ENCODE results near the gene CCM2.
A peak's percentile ranks its signal among the peaks of the same experiment; 100 is the strongest.
"Not testable (repeated sequence)": the region's sequence is repeated elsewhere in the genome, so short reads cannot be mapped to it uniquely, and the experiment has no call there.

Gene CCM2

GRCh38 chr7:44987996-44988395 lies 12.0 kb upstream of the CCM2 start:
- no peak for DNase-seq (ENCODE audit: low read depth)
- TF ChIP-seq CTCF (IDR thresholded peaks at IDR 0.05; ENCODE audit: low read length, missing control alignments), result no peak
- H3K4me3 ChIP-seq (replicated peaks; ENCODE audit: low read depth, low read length), result no peak overlapping the region

- no peak for DNase-seq (ENCODE audit: low read depth)
- no peak for TF ChIP-seq CTCF (IDR thresholded peaks at IDR 0.05; ENCODE audit: low read length, missing control alignments)
- no peak overlapping the region for H3K4me3 ChIP-seq (replicated peaks; ENCODE audit: low read depth, low read length)
Measured at GRCh38 chr7:44988701-44989100, 11.3 kb upstream of the CCM2 start.

- no peak for TF ChIP-seq CTCF (IDR thresholded peaks at IDR 0.05; ENCODE audit: low read length, missing control alignments)
- no peak for DNase-seq (ENCODE audit: low read depth)
- no peak overlapping the region for H3K4me3 ChIP-seq (replicated peaks; ENCODE audit: low read depth, low read length)
Measured at GRCh38 chr7:44989132-44989531, 10.9 kb upstream of the CCM2 start.

- peak; percentile 94 for DNase-seq (ENCODE audit: low read depth)
Measured at GRCh38 chr7:44990109-44991023, 9.6 kb upstream of the CCM2 start.

GRCh38 chr7:44992004-44992795 lies 7.8 kb upstream of the CCM2 start:
- not testable (repeated sequence) for H3K4me3 ChIP-seq (replicated peaks; ENCODE audit: low read depth, low read length); DNase-seq (ENCODE audit: low read depth)

More at GRCh38 chr7:44990109-44991023, 9.6 kb upstream of the CCM2 start:
- no peak for TF ChIP-seq CTCF (IDR thresholded peaks at IDR 0.05; ENCODE audit: low read length, missing control alignments)
- no peak overlapping the region for H3K4me3 ChIP-seq (replicated peaks; ENCODE audit: low read depth, low read length)

- no peak overlapping the region for H3K4me3 ChIP-seq (replicated peaks; ENCODE audit: low read depth, low read length)
- DNase-seq (ENCODE audit: low read depth), result no peak
- TF ChIP-seq CTCF (IDR thresholded peaks at IDR 0.05; ENCODE audit: low read length, missing control alignments), result no peak
Measured at GRCh38 chr7:44994877-44995554, 5.0 kb upstream of the CCM2 start.
